GM06990 (cell line): ENCODE results near the gene TECPR2.

Experiments used
- DNase-seq: peaks from one replicate; pipeline ENCODE4 v3.0.0-alpha.2; 2011; ENCODE audit not compliant: insufficient read length; ENCODE audit errors: extremely low read depth
- H3K27me3 ChIP-seq: replicated peaks from 2 replicates; pipeline ENCODE4 v1.6.0; 2011; ENCODE audit warnings: low read length; ENCODE audit not compliant: control insufficient read depth, insufficient read depth
- H3K36me3 ChIP-seq: 2 replicates; pipeline ENCODE4 v1.5.1; 2011; ENCODE audit warnings: low read length; ENCODE audit not compliant: control insufficient read depth, insufficient read depth
- H3K4me3 ChIP-seq: replicated peaks from 2 replicates; pipeline ENCODE4 v1.5.1; 2011; ENCODE audit warnings: low read depth, mild to moderate bottlenecking, control low read depth, low read length
- TF ChIP-seq, protein P1 (sequence below): IDR thresholded peaks from 2 replicates; pipeline ENCODE4 v1.5.1; 2011; ENCODE audit warnings: low read length, control low read depth, mild to moderate bottlenecking, inconsistent platforms; ENCODE audit not compliant: insufficient read depth, poor library complexity, severe bottlenecking

TECPR2 gene

DNA sequence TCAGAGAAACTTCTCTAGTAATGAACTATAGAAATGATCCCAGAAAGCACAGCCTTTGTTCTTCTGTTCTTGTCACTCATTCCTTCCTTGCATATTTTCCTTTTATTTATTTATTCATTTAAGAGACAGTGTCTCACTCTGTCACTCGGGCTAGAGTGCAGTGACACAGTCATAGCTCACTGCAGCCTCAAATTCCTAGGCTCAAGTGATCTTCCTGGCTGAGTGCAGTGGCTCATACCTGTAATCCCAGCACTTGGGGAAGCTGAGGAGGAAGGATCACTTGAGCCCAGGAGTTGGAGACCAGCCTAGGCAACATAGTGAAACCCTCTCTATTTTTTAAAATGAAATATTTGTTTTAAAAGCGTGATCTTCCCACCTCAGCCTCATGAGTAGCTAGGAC is 11.5 kb downstream of the TECPR2 start:
- H3K27me3 ChIP-seq = no peaks in the 10 kb centered on the region
- H3K36me3 ChIP-seq = no peaks in the 10 kb centered on the region
- H3K4me3 ChIP-seq = no peak overlapping the region
- TF ChIP-seq, protein P1, sequence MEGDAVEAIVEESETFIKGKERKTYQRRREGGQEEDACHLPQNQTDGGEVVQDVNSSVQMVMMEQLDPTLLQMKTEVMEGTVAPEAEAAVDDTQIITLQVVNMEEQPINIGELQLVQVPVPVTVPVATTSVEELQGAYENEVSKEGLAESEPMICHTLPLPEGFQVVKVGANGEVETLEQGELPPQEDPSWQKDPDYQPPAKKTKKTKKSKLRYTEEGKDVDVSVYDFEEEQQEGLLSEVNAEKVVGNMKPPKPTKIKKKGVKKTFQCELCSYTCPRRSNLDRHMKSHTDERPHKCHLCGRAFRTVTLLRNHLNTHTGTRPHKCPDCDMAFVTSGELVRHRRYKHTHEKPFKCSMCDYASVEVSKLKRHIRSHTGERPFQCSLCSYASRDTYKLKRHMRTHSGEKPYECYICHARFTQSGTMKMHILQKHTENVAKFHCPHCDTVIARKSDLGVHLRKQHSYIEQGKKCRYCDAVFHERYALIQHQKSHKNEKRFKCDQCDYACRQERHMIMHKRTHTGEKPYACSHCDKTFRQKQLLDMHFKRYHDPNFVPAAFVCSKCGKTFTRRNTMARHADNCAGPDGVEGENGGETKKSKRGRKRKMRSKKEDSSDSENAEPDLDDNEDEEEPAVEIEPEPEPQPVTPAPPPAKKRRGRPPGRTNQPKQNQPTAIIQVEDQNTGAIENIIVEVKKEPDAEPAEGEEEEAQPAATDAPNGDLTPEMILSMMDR = no peak
- no peak for DNase-seq

DNA sequence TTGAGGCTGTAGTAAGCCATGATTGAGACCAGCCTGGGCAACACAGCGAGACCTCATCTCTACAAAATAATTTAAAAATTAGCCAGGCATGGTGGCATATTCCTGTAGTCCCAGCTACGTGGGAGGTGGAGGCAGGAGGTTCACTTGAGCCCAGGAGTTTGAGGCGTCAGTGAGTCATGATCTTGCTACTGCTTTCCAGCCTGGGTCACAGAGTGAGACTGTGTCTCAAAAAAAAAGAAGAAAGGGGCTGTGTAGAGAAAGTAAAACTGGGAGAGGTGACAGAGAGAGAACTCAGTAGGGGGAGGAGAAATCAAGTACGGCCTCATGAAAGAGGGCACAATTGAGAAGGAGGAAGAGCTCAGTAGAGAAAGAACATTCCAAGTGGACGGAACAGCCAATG is 12.4 kb downstream of the TECPR2 start:
- TF ChIP-seq, protein P1 = no peak
- H3K27me3 ChIP-seq = no peaks in the 10 kb centered on the region
- DNase-seq = no peak

DNA sequence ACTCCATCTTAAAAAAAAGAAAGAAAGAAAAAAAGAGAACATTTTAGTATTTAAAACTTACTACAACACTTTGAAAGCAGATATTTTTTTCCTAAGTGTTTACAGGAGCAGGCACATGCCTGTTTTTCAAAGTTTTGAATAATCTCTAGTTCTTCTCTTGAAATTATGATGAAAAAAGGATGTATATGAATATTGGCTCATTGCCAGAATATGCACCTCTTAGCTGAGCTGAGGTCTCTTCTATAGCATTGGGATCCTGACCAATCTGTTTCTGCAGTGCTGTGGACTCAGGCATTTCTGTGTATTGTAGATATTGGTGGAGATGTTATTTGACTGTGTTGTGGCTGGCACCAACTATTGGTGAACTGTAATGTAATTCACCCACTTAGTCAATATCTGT is 15.0 kb downstream of the TECPR2 start:
- Histone ChIP-seq H3K4me3 (no peak overlapping the region), H3K27me3 (no peaks in the 10 kb centered on the region), H3K36me3 (no peaks in the 10 kb centered on the region)
- no peak for DNase-seq
- TF ChIP-seq, protein P1 = no peak

More for the DNA sequence above, 12.4 kb downstream of the TECPR2 start:
- Histone ChIP-seq H3K36me3 (no peaks in the 10 kb centered on the region), H3K4me3 (no peak overlapping the region)

DNA sequence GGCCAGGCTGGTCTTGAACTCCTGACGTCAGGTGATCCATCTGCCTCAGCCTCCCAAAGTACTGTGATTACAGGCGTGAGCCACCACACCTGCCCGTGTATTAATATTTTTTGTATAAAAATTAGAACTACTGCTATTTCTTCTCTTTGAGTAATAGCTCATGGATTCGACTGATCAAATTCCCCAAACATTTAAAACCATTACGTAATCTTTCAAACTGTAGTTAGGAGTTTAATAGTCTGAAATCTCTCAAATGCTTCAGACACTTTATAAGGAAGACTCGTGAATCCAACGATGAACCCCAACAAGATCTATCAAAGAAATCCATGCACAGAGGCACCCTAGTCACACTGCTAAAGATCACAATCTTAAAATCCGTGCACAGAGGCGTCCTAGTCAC is 16.1 kb downstream of the TECPR2 start:
- Histone ChIP-seq H3K36me3 (no peaks in the 10 kb centered on the region), H3K4me3 (no peak overlapping the region), H3K27me3 (no peaks in the 10 kb centered on the region)
- DNase-seq = no peak
- TF ChIP-seq, protein P1 = no peak

DNA sequence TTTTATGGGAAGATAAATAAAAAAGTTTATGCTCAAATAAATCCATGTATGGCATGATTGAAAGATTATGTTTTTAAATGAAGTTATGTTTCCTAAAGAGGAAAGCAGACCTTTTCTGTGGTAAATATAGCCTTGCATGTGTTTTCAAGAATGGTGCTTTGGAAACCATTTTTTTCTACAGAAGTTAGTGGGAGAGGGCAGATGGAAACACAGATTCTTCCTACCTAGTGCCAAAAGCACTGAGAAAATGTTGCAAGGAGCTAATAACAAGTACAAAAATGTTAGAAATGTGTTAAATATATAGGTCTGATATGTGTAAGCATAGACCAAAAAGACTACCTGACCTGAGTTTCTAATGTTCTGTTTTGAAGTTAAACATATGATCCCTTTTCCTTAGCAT is 24.3 kb downstream of the TECPR2 start:
- TF ChIP-seq, protein P1 = no peak
- no peaks in the 10 kb centered on the region for H3K36me3 ChIP-seq
- no peak for DNase-seq
- no peak overlapping the region for H3K4me3 ChIP-seq
- H3K27me3 ChIP-seq = no peaks in the 10 kb centered on the region

DNA sequence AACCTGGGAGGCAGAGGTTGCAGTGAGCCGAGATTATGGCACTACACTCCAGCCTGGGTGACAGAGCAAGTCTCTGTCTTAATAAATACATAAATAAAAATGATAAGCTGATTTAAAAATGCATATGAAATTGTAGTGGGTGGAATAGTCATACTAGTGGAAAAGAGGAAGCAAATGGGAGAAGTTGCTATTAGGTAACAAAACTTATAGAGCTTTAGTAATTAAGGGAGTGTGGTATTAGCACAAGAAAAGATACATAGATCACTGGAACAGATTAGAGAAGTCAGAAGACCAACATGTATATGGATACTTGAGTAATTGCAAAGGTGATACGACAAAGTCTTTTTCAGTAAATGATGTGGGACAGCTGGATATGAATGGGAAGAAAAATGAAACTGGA is 26.5 kb downstream of the TECPR2 start:
- H3K36me3 ChIP-seq = no peaks in the 10 kb centered on the region
- H3K4me3 ChIP-seq = no peak overlapping the region
- TF ChIP-seq, protein P1 = no peak
- DNase-seq = no peak
- H3K27me3 ChIP-seq = no peaks in the 10 kb centered on the region
